HG03045 (cell line): Measurements from ENCODE around the gene CDY2B.
"Not testable (repeated sequence)": the region's sequence is repeated elsewhere in the genome, so short reads cannot be mapped to it uniquely, and the experiment has no call there.

Experiments used
- ATAC-seq: cut with Tn5 transposase; IDR thresholded peaks from one replicate; pipeline ENCODE4 v1.9.1; 2021; ENCODE audit warnings: mild to moderate bottlenecking, moderate library complexity; ENCODE audit not compliant: unreplicated experiment

The CDY2B gene

GRCh38 chrY:17880120-17880519, at the start of gene CDY2B:
CDY2B (minus strand) TSS chrY:17880220; CDS start chrY:17879892, 328 bp downstream.
- ATAC-seq, result not testable (repeated sequence)

- ATAC-seq, result not testable (repeated sequence)
Measured at GRCh38 chrY:17908009-17908408, 28.0 kb upstream of the CDY2B start.

GRCh38 chrY:17907351-17907750, 27.3 kb upstream of the CDY2B start:
- not testable (repeated sequence) for ATAC-seq

- ATAC-seq, result not testable (repeated sequence)
Measured at GRCh38 chrY:17881697-17882096, 1.7 kb upstream of the CDY2B start.

GRCh38 chrY:17876767-17877166, 3.3 kb downstream of the CDY2B start:
- not testable (repeated sequence) for ATAC-seq

GRCh38 chrY:17875401-17875800, 4.6 kb downstream of the CDY2B start:
- ATAC-seq, result not testable (repeated sequence)

- ATAC-seq, result not testable (repeated sequence)
Measured at GRCh38 chrY:17871194-17871903, 8.7 kb downstream of the CDY2B start.

- ATAC-seq, result not testable (repeated sequence)
Measured at GRCh38 chrY:17870737-17871136, 9.3 kb downstream of the CDY2B start.

- not testable (repeated sequence) for ATAC-seq
Measured at GRCh38 chrY:17867850-17868249, 12.2 kb downstream of the CDY2B start.

- ATAC-seq, result not testable (repeated sequence)
Measured at GRCh38 chrY:17860634-17861033, 19.4 kb downstream of the CDY2B start.

- not testable (repeated sequence) for ATAC-seq
Measured at GRCh38 chrY:17856963-17857848, 22.8 kb downstream of the CDY2B start.

- ATAC-seq, result not testable (repeated sequence)
Measured at GRCh38 chrY:17856508-17856907, 23.5 kb downstream of the CDY2B start.

GRCh38 chrY:17849131-17849530, 30.9 kb downstream of the CDY2B start:
- not testable (repeated sequence) for ATAC-seq

- not testable (repeated sequence) for ATAC-seq
Measured at GRCh38 chrY:17832149-17832548, 47.9 kb downstream of the CDY2B start.
